Testis (tissue), 2 donors: ENCODE results near the gene HECW1.

Experiments used
- CTCF ChIP-seq, 3 experiments: fragments of 450-650 bp in 2 of 3; fragments of 200-600 bp in 1 of 3; sonication (generic) in 1 of 3; IDR thresholded peaks; one replicate each; pipeline ENCODE4 v1.5.1; 2016 to 2019; ENCODE audit warnings: antibody characterized with exemption in 3 of 3, mild to moderate bottlenecking in 2 of 3, moderate library complexity in 1 of 3
- POLR2A ChIP-seq: fragments of 450-650 bp; IDR thresholded peaks from one replicate; pipeline ENCODE4 v1.6.1; 2017; ENCODE audit warnings: antibody characterized with exemption, mild to moderate bottlenecking, moderate library complexity

- TF ChIP-seq CTCF (IDR thresholded peaks at IDR 0.05), result no peak
- TF ChIP-seq POLR2A, result no peak
Measured at GRCh38 chr7:43249823-43250145, 137.3 kb downstream of the HECW1 start.
